Panc1 (cell line): ENCODE results near the gene HNRNPA3. TPM values are rescaled to one million over a fixed set of nuclear protein-coding genes. Genes with fewer than 3 reads are reported as not detected.

Source experiments
- ATAC-seq: fragments of 200-7000 bp; cut with Tn5 transposase; 2 replicates; pipeline ENCODE4 v1.9.1; 2020; ENCODE audit warnings: mild to moderate bottlenecking, moderate library complexity
- BruUV-seq: library from RNA; stranded (reverse); fragments of 400-500 nt; replicated peaks from 2 replicates; lab custom pipeline; 2021; lab: Mats Ljungman, UMichigan
- CTCF ChIA-PET: fragments of 300-600 bp; sonication (Branson Sonifier 250); formaldehyde crosslinking; loops from one replicate; lab custom pipeline; 2022; ENCODE audit warnings: antibody characterized with exemption; lab: Charles Lee
- POLR2A ChIA-PET: fragments of 300-600 bp; sonication (Branson Sonifier 250); formaldehyde crosslinking; loops from one replicate; lab custom pipeline; 2022; ENCODE audit warnings: antibody characterized with exemption; lab: Charles Lee
- DNase-seq: peaks from one replicate; pipeline ENCODE4 v3.0.0-alpha.2; 2010; ENCODE audit warnings: low read depth, low spot score
- H3K27ac ChIP-seq: 2 replicates; pipeline ENCODE4 v1.5.1; 2011; ENCODE audit warnings: mild to moderate bottlenecking, low read length, inconsistent platforms
- H3K27me3 ChIP-seq: fragments of 200-500 bp; sonication (Bioruptor generic); 2 replicates; pipeline ENCODE4 v1.6.0; 2014; ENCODE audit warnings: low read length, inconsistent platforms; ENCODE audit not compliant: control insufficient read depth, insufficient read depth
- H3K36me3 ChIP-seq: fragments of 200-500 bp; sonication (Bioruptor generic); 2 replicates; pipeline ENCODE4 v1.5.1; 2014; ENCODE audit warnings: inconsistent platforms, mild to moderate bottlenecking, low read length, moderate library complexity; ENCODE audit not compliant: control insufficient read depth, insufficient read depth
- H3K4me1 ChIP-seq: 2 replicates; pipeline ENCODE4 v1.5.1; 2011; ENCODE audit warnings: inconsistent platforms, mild to moderate bottlenecking, low read length, moderate library complexity; ENCODE audit not compliant: control insufficient read depth, insufficient read depth
- H3K4me3 ChIP-seq, 2 experiments: 2 replicates each; pipeline ENCODE4 v1.5.1; 2011 to 2012; ENCODE audit warnings: low read depth in 2 of 2, low read length in 2 of 2, mild to moderate bottlenecking in 2 of 2, inconsistent platforms in 1 of 2, moderate library complexity in 1 of 2
- H3K9me3 ChIP-seq: fragments of 200-500 bp; sonication (Bioruptor generic); 2 replicates; pipeline ENCODE4 v1.5.1; 2014; ENCODE audit warnings: low read depth, mild to moderate bottlenecking, inconsistent platforms, low read length, moderate library complexity; ENCODE audit not compliant: control insufficient read depth, insufficient read depth
- CTCF ChIP-seq: fragments of 450-650 bp; IDR thresholded peaks from 2 replicates; pipeline ENCODE4 v1.5.1; 2017; ENCODE audit warnings: mild to moderate bottlenecking
- POLR2AphosphoS5 ChIP-seq: IDR thresholded peaks from 2 replicates; pipeline ENCODE4 v1.6.1; 2012; ENCODE audit warnings: mild to moderate bottlenecking, low read depth, low read length, moderate library complexity
- REST ChIP-seq, 2 experiments: IDR thresholded peaks; 2 replicates each; pipeline ENCODE4 v1.6.1; 2011 to 2012; ENCODE audit warnings: low read depth in 2 of 2, control low read depth in 1 of 2, low read length in 1 of 2, mild to moderate bottlenecking in 1 of 2, moderate library complexity in 1 of 2; ENCODE audit not compliant: insufficient read depth in 1 of 2
- SIN3A ChIP-seq: IDR thresholded peaks from 2 replicates; pipeline ENCODE4 v1.6.1; 2012; ENCODE audit warnings: low read depth, mild to moderate bottlenecking, low read length, moderate library complexity, borderline replicate concordance; ENCODE audit not compliant: insufficient read depth
- TCF7L2 ChIP-seq: IDR thresholded peaks from 2 replicates; pipeline ENCODE4 v1.6.1; 2011; ENCODE audit warnings: mild to moderate bottlenecking, low read depth, low read length, inconsistent platforms
- in situ Hi-C: cut with HindIII; loops from 2 replicates; pipeline ENCODE4 v1.10.0; 2016; ENCODE audit warnings: low sequenced_read_pairs, low pct_unique_long_range_greater_than_20kb
- intact Hi-C: fragments of 100-400 bp; cut with micrococcal nuclease; formaldehyde crosslinking; loops from one replicate; pipeline ENCODE4 v1.10.0; 2022; ENCODE audit not compliant: unreplicated experiment
- total RNA-seq: library from RNA; stranded (reverse); gene quantifications from one replicate; pipeline ENCODE4 v1.2.1, GENCODE V29; 2021; ENCODE audit not compliant: unreplicated experiment

HNRNPA3 gene
- total RNA-seq, 1 experiment from 2014 or later = 228 TPM

GRCh38 chr2:177256026-177256425, 43.4 kb downstream of the HNRNPA3 start:
- H3K27me3 ChIP-seq = no peaks in the 10 kb centered on the region
- H3K4me1 ChIP-seq = peaks cover 72% of the 10 kb centered on the region
- no TSS peak for BruUV-seq
- no peak for DNase-seq
- peak overlapping the region; percentile 42; the same call in 1 of the 2 replicates for H3K27ac ChIP-seq
- intact Hi-C loops = no loop called here
- ChIA-PET CTCF (no interaction called here), POLR2A (interaction anchor here (0.6 to 1.1 kb wide), 3 partner anchors 10 to 506 kb away, joined by 4 to 13 read pairs (median 5); no protein-coding TSS in a partner anchor)
- H3K36me3 ChIP-seq = no peaks in the 10 kb centered on the region; the same call in 1 of the 2 replicates
- TF ChIP-seq CTCF = no peak
- TF ChIP-seq SIN3A = no peak
- TF ChIP-seq REST (IDR thresholded peaks at IDR 0.05; ENCODE audit: insufficient read depth in 1 of 2, low read depth in 2 of 2, low read length in 1 of 2) = no peak
- no peak for TF ChIP-seq TCF7L2
- TF ChIP-seq POLR2AphosphoS5 = no peak
- H3K4me3 ChIP-seq = no peak overlapping the region
- ATAC-seq = no peak
- in situ Hi-C loops = no loop called here
- H3K9me3 ChIP-seq = peaks cover 3% of the 10 kb centered on the region; the same call in 1 of the 2 replicates

- TF ChIP-seq REST (IDR thresholded peaks at IDR 0.05; ENCODE audit: insufficient read depth in 1 of 2, low read depth in 2 of 2, low read length in 1 of 2) (no peak), TCF7L2 (no peak), SIN3A (no peak), CTCF (no peak), POLR2AphosphoS5 (no peak)
- Histone ChIP-seq H3K27ac (peak overlapping the region; percentile 31; the same call in 1 of the 2 replicates), H3K27me3 (no peaks in the 10 kb centered on the region), H3K4me1 (peaks cover 71% of the 10 kb centered on the region), H3K36me3 (peaks cover 1% of the 10 kb centered on the region; the same call in 1 of the 2 replicates), H3K9me3 (peaks cover 3% of the 10 kb centered on the region; the same call in 1 of the 2 replicates), H3K4me3 (no peak overlapping the region)
- POLR2A ChIA-PET = no interaction called here
- no TSS peak for BruUV-seq
- CTCF ChIA-PET = no interaction called here
- in situ Hi-C loops = no loop called here
- DNase-seq (no peak), ATAC-seq (no peak)
- intact Hi-C loops = no loop called here
These were observed 44.1 kb downstream of the HNRNPA3 start for GRCh38 chr2:177256695-177257094.
